Neural cell (in vitro differentiated cells): Measurements from ENCODE around the gene PCIF1.

Experiments
- CTCF ChIP-seq: fragments of 450-650 bp; IDR thresholded peaks from 2 replicates; pipeline ENCODE4 v1.5.1; 2014; ENCODE audit warnings: antibody characterized with exemption, mild to moderate bottlenecking, moderate library complexity; ENCODE audit not compliant: poor library complexity, severe bottlenecking
- EZH2 ChIP-seq: fragments of 200-600, 300-800 bp; shearing (Covaris generic), sonication (generic); IDR thresholded peaks from 2 replicates; pipeline ENCODE4 v1.6.1; 2014; ENCODE audit warnings: antibody characterized with exemption, low read length, borderline replicate concordance, mild to moderate bottlenecking; ENCODE audit not compliant: insufficient read depth, poor library complexity, severe bottlenecking

- TF ChIP-seq EZH2, result no peak
- TF ChIP-seq CTCF, result no peak
Measured at GRCh38 chr20:45890985-45891983, 43.2 kb upstream of the PCIF1 start, which contains the start of the genes CTSA and NEURL2.
